IMR-90 (cell line): ENCODE results near the gene USP14.

Experiments
- BHLHE40 ChIP-seq: fragments of 150-350 bp; IDR thresholded peaks from 2 replicates; pipeline ENCODE4 v1.6.1; 2016; ENCODE audit warnings: mild to moderate bottlenecking, low read depth, low read length
- FOS ChIP-seq: fragments of 150-350 bp; IDR thresholded peaks from 2 replicates; pipeline ENCODE4 v1.6.1; 2016; ENCODE audit warnings: low read depth, low read length
- POLR2A ChIP-seq: IDR thresholded peaks from 2 replicates; pipeline ENCODE4 v1.6.1; 2012; ENCODE audit warnings: mild to moderate bottlenecking, low read depth, low read length
- RAD21 ChIP-seq: IDR thresholded peaks from 2 replicates; pipeline ENCODE4 v1.6.1; 2012; ENCODE audit warnings: low read length, improper control_type of control experiment
- SMC3 ChIP-seq: fragments of 150-350 bp; IDR thresholded peaks from 2 replicates; pipeline ENCODE4 v1.6.1; 2016; ENCODE audit warnings: low read depth, mild to moderate bottlenecking, antibody characterized with exemption, low read length, moderate library complexity
- TF ChIP-seq, protein P1 (sequence below): fragments of 150-350 bp; IDR thresholded peaks from 2 replicates; pipeline ENCODE4 v1.6.1; 2017; ENCODE audit warnings: mild to moderate bottlenecking, antibody characterized with exemption, low read length, low read depth
- TF ChIP-seq, protein P2 (sequence below): conservative IDR thresholded peaks from 2 replicates; pipeline ENCODE4 v1.5.1; 2012; ENCODE audit warnings: mild to moderate bottlenecking, low read depth, low read length, improper control_type of control experiment

DNA sequence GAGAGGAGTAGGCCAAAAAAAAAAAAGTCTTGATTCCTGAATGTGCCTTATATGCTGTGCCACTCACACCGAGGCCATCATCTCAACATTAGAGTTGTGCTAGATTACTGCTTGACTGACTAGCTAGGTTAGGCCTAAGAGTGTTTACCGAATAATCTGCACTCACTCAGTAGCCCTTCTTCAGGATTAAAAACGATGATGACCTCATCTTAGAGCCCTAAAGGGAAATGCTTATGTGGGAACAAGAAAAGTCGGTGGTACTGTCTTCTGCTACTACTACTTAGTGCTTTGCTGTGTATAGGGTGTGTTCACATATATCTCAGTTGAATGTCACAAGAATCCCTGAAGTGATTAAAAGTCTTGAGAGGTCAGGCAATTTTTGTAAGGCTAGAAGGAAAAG lies 55.1 kb downstream of the USP14 start:
- TF ChIP-seq, protein P1, sequence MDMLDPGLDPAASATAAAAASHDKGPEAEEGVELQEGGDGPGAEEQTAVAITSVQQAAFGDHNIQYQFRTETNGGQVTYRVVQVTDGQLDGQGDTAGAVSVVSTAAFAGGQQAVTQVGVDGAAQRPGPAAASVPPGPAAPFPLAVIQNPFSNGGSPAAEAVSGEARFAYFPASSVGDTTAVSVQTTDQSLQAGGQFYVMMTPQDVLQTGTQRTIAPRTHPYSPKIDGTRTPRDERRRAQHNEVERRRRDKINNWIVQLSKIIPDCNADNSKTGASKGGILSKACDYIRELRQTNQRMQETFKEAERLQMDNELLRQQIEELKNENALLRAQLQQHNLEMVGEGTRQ = no peak
- TF ChIP-seq RAD21 (no peak), SMC3 (no peak), POLR2A (no peak), FOS (no peak), BHLHE40 (no peak)
- TF ChIP-seq, protein P2, sequence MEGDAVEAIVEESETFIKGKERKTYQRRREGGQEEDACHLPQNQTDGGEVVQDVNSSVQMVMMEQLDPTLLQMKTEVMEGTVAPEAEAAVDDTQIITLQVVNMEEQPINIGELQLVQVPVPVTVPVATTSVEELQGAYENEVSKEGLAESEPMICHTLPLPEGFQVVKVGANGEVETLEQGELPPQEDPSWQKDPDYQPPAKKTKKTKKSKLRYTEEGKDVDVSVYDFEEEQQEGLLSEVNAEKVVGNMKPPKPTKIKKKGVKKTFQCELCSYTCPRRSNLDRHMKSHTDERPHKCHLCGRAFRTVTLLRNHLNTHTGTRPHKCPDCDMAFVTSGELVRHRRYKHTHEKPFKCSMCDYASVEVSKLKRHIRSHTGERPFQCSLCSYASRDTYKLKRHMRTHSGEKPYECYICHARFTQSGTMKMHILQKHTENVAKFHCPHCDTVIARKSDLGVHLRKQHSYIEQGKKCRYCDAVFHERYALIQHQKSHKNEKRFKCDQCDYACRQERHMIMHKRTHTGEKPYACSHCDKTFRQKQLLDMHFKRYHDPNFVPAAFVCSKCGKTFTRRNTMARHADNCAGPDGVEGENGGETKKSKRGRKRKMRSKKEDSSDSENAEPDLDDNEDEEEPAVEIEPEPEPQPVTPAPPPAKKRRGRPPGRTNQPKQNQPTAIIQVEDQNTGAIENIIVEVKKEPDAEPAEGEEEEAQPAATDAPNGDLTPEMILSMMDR = no peak
